ENCODE results near the gene GALT.

Gene GALT

DNA sequence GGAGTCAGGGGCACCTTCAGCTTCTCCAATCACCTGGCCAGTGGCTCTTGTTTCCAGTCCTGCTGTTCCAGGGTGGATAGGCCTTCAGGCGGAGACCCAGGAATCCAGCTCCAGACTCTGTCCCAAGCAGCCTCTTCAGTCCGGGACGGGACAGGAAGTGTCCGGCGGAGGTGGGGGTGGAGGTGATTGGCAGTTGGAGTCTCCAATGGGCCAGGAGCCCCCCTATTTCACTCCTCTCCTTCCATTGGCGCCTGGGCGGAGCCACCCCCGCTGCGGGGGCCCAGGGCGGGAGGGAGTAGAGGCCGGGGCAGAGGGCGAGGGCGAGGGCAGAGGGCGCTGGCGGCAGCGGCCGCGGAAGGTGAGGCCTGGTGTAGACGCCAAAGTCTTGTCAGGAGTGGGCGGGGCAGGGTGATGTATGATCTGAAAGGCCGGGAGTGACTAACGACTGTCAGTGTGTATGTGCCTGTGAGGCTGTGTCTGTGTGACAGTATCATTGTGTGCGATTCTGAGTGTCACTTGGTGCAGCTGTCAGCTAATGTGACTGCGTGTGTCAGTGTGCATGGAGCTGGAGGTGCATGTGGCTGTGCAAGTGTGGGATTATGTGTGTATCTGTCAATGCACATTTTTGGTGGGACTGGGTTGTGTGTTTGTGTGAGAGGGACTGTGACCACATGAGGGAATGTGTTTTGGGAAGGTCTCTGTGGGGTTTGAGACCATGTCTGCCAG lies 5.6 kb downstream of the GALT start, which contains the start of gene IL11RA:
Gene IL11RA, plus strand, starts transcription at position 310 of the 726 bp plus-strand sequence. CDS start 3,033 bp downstream, outside the sequence.
- TF ChIP-seq SIN3A (IDR thresholded peaks at IDR 0.05; ENCODE audit: borderline replicate concordance, insufficient read depth, low read length) (no peak), POLR2AphosphoS5 (IDR thresholded peaks at IDR 0.05; ENCODE audit: low read depth, low read length) (peak; percentile 57; the same call in 1 of the 2 replicates), FOXP2 (optimal IDR thresholded peaks at IDR 0.05; ENCODE audit: borderline replicate concordance, extremely low read depth, extremely low read length, insufficient read depth) (peak; percentile 41), TAF1 (IDR thresholded peaks at IDR 0.05; ENCODE audit: borderline replicate concordance, insufficient read depth, low read length) (no peak)
- TF ChIP-seq, protein P1, sequence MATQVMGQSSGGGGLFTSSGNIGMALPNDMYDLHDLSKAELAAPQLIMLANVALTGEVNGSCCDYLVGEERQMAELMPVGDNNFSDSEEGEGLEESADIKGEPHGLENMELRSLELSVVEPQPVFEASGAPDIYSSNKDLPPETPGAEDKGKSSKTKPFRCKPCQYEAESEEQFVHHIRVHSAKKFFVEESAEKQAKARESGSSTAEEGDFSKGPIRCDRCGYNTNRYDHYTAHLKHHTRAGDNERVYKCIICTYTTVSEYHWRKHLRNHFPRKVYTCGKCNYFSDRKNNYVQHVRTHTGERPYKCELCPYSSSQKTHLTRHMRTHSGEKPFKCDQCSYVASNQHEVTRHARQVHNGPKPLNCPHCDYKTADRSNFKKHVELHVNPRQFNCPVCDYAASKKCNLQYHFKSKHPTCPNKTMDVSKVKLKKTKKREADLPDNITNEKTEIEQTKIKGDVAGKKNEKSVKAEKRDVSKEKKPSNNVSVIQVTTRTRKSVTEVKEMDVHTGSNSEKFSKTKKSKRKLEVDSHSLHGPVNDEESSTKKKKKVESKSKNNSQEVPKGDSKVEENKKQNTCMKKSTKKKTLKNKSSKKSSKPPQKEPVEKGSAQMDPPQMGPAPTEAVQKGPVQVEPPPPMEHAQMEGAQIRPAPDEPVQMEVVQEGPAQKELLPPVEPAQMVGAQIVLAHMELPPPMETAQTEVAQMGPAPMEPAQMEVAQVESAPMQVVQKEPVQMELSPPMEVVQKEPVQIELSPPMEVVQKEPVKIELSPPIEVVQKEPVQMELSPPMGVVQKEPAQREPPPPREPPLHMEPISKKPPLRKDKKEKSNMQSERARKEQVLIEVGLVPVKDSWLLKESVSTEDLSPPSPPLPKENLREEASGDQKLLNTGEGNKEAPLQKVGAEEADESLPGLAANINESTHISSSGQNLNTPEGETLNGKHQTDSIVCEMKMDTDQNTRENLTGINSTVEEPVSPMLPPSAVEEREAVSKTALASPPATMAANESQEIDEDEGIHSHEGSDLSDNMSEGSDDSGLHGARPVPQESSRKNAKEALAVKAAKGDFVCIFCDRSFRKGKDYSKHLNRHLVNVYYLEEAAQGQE (IDR thresholded peaks at IDR 0.05; ENCODE audit: insufficient read depth in 1 of 2, low read depth in 2 of 2, low read length in 2 of 2): no peak

DNA sequence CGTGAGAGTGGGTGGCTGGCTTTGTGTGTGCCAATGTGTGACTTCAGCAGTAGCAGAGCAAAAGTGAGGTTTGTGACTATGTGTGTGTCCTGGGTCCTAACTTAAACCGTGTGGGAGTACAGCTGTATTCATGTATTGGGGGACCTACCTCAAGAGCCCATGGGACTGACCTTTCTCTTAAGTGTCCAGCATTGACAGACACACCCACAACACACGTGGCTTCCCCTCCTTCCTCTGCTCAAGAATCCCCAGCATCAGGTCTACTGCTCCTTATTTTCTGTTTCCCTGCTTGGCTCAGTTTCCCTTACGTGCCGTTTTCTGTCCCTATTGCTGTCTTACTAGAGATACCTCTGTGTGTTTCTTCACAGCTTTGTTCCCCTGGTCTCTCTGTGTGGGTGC lies 6.1 kb downstream of the GALT start:
- TF ChIP-seq SIN3A (IDR thresholded peaks at IDR 0.05; ENCODE audit: borderline replicate concordance, insufficient read depth, low read length): no peak
- no peak for TF ChIP-seq FOXP2 (optimal IDR thresholded peaks at IDR 0.05; ENCODE audit: borderline replicate concordance, extremely low read depth, extremely low read length, insufficient read depth)
- TF ChIP-seq, protein P1 (IDR thresholded peaks at IDR 0.05; ENCODE audit: insufficient read depth in 1 of 2, low read depth in 2 of 2, low read length in 2 of 2): no peak
- TF ChIP-seq TAF1 (IDR thresholded peaks at IDR 0.05; ENCODE audit: borderline replicate concordance, insufficient read depth, low read length): no peak
- TF ChIP-seq POLR2AphosphoS5 (IDR thresholded peaks at IDR 0.05; ENCODE audit: low read depth, low read length): no peak

DNA sequence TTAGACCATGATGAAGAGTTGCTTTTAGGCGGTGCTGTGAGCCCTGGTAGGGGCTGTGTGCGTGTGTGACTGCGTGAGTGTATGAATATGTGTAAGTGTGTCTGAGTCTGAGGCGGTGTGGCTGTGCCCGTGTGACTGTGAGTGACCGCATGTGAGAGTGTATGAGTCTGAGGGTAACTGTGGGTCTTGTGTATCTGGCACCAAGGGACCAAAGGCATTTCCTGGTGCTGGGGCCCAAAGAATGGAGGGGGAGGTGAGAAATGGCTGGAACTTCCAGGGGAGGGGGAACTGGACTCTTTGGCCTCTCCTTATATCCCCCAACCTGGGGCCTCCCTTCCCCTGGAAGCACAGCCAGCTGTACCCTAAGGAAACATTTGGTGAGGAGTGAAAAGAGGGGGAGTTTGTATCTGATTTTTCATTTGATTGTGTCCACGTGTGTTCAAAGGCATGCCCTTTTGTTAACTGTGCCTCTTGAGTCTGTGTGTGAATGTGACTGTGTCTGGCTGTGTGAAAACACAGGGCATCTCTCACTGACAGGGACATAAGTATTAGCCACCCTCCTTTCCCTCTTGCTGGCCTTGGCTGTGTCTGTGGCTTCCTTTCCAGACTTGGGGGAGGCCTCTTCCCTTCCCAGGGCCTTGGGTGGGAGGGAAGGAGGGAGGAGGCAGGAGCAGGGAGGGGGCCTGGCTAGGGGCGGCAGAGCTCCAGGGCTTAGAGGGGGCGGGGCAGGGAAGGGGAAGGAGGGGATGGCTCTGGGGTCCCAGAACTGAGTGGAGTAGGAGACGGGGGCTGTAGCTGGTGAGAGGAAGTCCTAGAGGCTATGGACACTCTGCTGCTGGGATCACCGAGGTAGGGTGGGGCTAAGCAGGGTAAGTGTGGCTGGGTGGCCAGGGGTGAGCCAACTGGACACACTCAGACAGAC lies 6.9 kb downstream of the GALT start:
- TF ChIP-seq, protein P1 (IDR thresholded peaks at IDR 0.05; ENCODE audit: insufficient read depth in 1 of 2, low read depth in 2 of 2, low read length in 2 of 2): no peak
- TF ChIP-seq FOXP2 (optimal IDR thresholded peaks at IDR 0.05; ENCODE audit: borderline replicate concordance, extremely low read depth, extremely low read length, insufficient read depth) (no peak), POLR2AphosphoS5 (IDR thresholded peaks at IDR 0.05; ENCODE audit: low read depth, low read length) (no peak), TAF1 (IDR thresholded peaks at IDR 0.05; ENCODE audit: borderline replicate concordance, insufficient read depth, low read length) (no peak), SIN3A (IDR thresholded peaks at IDR 0.05; ENCODE audit: borderline replicate concordance, insufficient read depth, low read length) (no peak)

DNA sequence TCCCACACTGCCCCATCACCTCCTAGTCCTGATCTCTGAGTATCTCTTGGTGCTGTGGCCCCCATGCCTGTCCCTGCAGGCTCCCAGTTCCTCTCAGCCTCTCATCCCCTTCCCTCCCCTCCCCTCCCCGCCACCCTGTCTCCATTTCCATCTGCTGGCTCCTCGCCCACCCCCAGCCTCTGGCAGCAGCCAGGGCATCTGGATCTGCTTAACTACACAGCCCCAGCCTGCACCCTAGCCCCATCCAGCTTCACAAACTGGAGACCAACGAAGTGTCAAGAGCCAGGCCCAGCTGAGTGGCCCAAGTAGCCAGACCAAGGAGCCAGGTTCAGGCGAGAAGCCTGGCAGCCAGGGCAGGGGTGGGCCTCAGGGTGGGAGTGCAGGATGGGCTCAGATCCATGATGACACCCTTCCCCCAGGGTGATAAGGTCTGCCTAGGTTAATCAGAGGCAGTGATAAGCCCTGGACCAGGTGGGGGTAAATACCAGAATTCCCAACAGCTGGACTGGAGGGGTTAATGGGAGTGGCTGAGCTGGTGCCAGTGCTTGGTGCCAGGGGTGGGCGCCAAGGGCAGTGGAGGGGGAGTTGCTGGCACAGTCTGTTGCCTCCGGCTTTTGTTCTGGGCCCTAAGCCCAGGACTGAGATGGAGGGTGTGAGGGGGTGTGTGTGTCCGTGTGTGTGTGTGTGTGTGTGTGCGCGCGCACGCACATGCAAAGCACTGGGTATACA lies 8.0 kb downstream of the GALT start:
- no peak for TF ChIP-seq FOXP2 (optimal IDR thresholded peaks at IDR 0.05; ENCODE audit: borderline replicate concordance, extremely low read depth, extremely low read length, insufficient read depth)
- no peak for TF ChIP-seq TAF1 (IDR thresholded peaks at IDR 0.05; ENCODE audit: borderline replicate concordance, insufficient read depth, low read length)
- TF ChIP-seq, protein P1 (IDR thresholded peaks at IDR 0.05; ENCODE audit: insufficient read depth in 1 of 2, low read depth in 2 of 2, low read length in 2 of 2): no peak
- TF ChIP-seq POLR2AphosphoS5 (IDR thresholded peaks at IDR 0.05; ENCODE audit: low read depth, low read length): no peak
- TF ChIP-seq SIN3A (IDR thresholded peaks at IDR 0.05; ENCODE audit: borderline replicate concordance, insufficient read depth, low read length): no peak

Measured in PFSK-1 (cell line).